ENCODE measurements around the gene NUP214. TPM values are rescaled to one million over a fixed set of nuclear protein-coding genes. Genes with fewer than 3 reads are reported as not detected.
"Not testable (repeated sequence)": the region's sequence is repeated elsewhere in the genome, so short reads cannot be mapped to it uniquely, and the experiment has no call there.

NUP214 gene
- total RNA-seq, 3 donors from 2014 or later = 37.4 to 47.5 (median 40.0) TPM

- Histone ChIP-seq H3K27ac (no peak overlapping the region), H3K27me3 (no peaks in the 10 kb centered on the region), H3K36me3 (peaks cover 5% of the 10 kb centered on the region), H3K9me3 (no peaks in the 10 kb centered on the region), H3K4me1 (no peaks in the 10 kb centered on the region), H3K4me3 (no peak overlapping the region)
- TF ChIP-seq, protein P1, sequence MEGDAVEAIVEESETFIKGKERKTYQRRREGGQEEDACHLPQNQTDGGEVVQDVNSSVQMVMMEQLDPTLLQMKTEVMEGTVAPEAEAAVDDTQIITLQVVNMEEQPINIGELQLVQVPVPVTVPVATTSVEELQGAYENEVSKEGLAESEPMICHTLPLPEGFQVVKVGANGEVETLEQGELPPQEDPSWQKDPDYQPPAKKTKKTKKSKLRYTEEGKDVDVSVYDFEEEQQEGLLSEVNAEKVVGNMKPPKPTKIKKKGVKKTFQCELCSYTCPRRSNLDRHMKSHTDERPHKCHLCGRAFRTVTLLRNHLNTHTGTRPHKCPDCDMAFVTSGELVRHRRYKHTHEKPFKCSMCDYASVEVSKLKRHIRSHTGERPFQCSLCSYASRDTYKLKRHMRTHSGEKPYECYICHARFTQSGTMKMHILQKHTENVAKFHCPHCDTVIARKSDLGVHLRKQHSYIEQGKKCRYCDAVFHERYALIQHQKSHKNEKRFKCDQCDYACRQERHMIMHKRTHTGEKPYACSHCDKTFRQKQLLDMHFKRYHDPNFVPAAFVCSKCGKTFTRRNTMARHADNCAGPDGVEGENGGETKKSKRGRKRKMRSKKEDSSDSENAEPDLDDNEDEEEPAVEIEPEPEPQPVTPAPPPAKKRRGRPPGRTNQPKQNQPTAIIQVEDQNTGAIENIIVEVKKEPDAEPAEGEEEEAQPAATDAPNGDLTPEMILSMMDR (IDR thresholded peaks at IDR 0.05) = no peak
- TF ChIP-seq POLR2A (IDR thresholded peaks at IDR 0.05) (no peak), POLR2AphosphoS5 (IDR thresholded peaks at IDR 0.05) (no peak)
- intact Hi-C loops (cut with DNase I; ENCODE audit: low total_unique reads) = loop anchor here (10.0 kb wide), 1 partner anchor 146 kb away; no protein-coding TSS in a partner anchor
- no peak for DNase-seq (ENCODE audit: low spot score in 2 of 2)
Measured at GRCh38 chr9:131188976-131189375, 63.6 kb downstream of the NUP214 start.

DNA sequence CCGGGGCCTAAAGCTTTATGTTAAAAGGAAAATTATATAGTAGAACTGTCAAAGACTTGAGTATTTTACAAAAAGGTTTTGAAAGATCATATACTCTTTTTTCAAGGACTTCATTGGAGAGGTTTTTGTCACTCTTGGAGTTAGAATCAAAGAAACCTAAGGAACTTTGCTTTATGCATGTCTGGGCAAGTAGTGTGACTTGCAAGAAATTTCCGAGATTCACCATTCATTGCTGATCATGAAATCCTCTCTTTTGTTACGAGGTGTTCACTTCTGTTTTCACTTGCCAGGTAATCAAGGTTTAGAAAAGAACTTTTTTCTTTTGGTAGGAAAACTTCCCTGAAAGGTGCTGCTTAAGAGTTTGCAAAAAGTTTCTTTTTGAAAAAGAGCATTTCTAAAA lies 64.8 kb downstream of the NUP214 start:
- intact Hi-C loops (cut with DNase I; ENCODE audit: low total_unique reads) = no loop called here
- Histone ChIP-seq H3K27ac (no peak overlapping the region), H3K36me3 (peaks cover 5% of the 10 kb centered on the region), H3K4me1 (no peaks in the 10 kb centered on the region), H3K27me3 (no peaks in the 10 kb centered on the region), H3K9me3 (no peaks in the 10 kb centered on the region), H3K4me3 (no peak overlapping the region)
- TF ChIP-seq POLR2A (IDR thresholded peaks at IDR 0.05) (no peak), POLR2AphosphoS5 (IDR thresholded peaks at IDR 0.05) (no peak)
- TF ChIP-seq, protein P1 (IDR thresholded peaks at IDR 0.05) = no peak
- DNase-seq (ENCODE audit: low spot score in 2 of 2) = no peak

DNA sequence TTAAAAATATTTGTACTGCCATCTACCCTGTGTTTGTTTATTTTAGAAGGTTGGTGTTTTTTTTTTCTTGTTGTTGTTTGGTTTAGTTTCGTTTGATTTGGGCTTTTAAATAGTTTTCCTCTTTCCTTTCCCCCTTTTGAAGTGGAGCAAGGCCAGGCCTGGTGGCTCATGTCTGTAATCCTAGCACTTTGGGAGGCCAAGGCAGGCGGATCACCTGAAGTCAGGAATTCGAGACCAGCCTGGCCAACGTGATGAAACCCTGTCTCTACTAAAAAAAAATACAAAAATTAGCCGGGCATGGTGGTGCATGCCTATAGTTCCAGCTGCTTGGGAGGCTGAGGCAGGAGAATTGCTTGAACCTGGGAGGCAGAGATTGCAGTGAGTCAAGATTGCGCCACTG lies 65.6 kb downstream of the NUP214 start:
- H3K4me3 ChIP-seq; DNase-seq (ENCODE audit: low spot score in 2 of 2); H3K27me3 ChIP-seq; intact Hi-C loops (cut with DNase I; ENCODE audit: low total_unique reads); H3K4me1 ChIP-seq; H3K27ac ChIP-seq; H3K36me3 ChIP-seq; H3K9me3 ChIP-seq: not testable (repeated sequence)

DNA sequence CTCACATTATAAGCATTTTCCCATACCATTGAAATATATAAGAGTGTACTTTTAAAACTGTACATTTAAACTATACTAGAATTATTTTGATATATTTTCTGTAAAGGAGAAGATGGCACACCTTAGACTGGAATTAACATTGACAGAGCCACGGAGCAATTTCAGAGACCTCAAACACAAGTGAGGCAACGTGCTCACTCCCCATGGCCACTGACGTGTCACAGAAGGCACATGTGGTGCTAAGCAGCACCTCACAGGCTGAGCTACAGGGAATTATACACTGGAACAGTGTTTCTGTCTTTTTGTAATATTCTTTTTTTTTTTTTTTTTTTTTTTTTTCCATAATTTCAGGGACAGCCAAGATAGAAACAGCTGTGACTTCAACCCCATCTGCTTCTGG lies 66.5 kb downstream of the NUP214 start:
- Histone ChIP-seq H3K27ac (no peak overlapping the region), H3K9me3 (no peaks in the 10 kb centered on the region), H3K4me1 (no peaks in the 10 kb centered on the region), H3K27me3 (no peaks in the 10 kb centered on the region), H3K36me3 (peaks cover 5% of the 10 kb centered on the region), H3K4me3 (no peak overlapping the region)
- no peak for DNase-seq (ENCODE audit: low spot score in 2 of 2)
- intact Hi-C loops (cut with DNase I; ENCODE audit: low total_unique reads) = no loop called here
- no peak for TF ChIP-seq POLR2AphosphoS5 (IDR thresholded peaks at IDR 0.05)
- no peak for TF ChIP-seq POLR2A (IDR thresholded peaks at IDR 0.05)
- TF ChIP-seq, protein P1 (IDR thresholded peaks at IDR 0.05) = no peak

GRCh38 chr9:131193051-131193450 lies 67.7 kb downstream of the NUP214 start:
- peaks cover 5% of the 10 kb centered on the region for H3K36me3 ChIP-seq
- TF ChIP-seq, protein P1 (IDR thresholded peaks at IDR 0.05) = no peak
- TF ChIP-seq POLR2A (IDR thresholded peaks at IDR 0.05) (no peak), POLR2AphosphoS5 (IDR thresholded peaks at IDR 0.05) (no peak)
- intact Hi-C loops (cut with DNase I; ENCODE audit: low total_unique reads) = no loop called here
- H3K27ac ChIP-seq = no peak overlapping the region
- DNase-seq (ENCODE audit: low spot score in 2 of 2) = no peak
- no peak overlapping the region for H3K4me3 ChIP-seq
- no peaks in the 10 kb centered on the region for H3K4me1 ChIP-seq
- H3K9me3 ChIP-seq = no peaks in the 10 kb centered on the region
- H3K27me3 ChIP-seq = no peaks in the 10 kb centered on the region

DNA sequence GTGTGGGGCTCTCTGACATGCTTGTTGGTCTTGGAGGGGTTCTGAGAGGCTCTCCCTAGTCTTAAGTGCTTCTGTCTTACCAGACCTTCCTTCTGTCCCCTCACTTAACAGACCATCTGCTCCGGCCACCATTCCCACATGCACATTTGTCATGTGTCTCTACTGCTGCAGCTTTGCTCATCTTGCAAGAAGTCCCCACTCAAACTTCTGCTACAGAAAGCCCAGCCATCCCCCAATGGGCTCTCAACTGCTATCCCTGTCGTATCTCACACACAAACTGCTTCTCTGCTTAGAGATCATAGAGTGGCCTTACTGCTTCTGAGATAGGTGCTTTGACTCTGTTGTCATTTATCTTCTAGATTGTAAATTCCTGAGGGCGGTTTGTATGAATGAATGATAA lies 69.4 kb downstream of the NUP214 start:
- TF ChIP-seq POLR2AphosphoS5 (IDR thresholded peaks at IDR 0.05) (no peak), POLR2A (IDR thresholded peaks at IDR 0.05) (no peak)
- TF ChIP-seq, protein P1 (IDR thresholded peaks at IDR 0.05) = no peak
- H3K9me3 ChIP-seq = no peaks in the 10 kb centered on the region
- DNase-seq (ENCODE audit: low spot score in 2 of 2) = no peak
- H3K27me3 ChIP-seq = no peaks in the 10 kb centered on the region
- H3K36me3 ChIP-seq = no peaks in the 10 kb centered on the region
- intact Hi-C loops (cut with DNase I; ENCODE audit: low total_unique reads) = no loop called here
- no peaks in the 10 kb centered on the region for H3K4me1 ChIP-seq
- H3K4me3 ChIP-seq = no peak overlapping the region
- no peak overlapping the region for H3K27ac ChIP-seq

Data from breast epithelium (tissue), 4 donors.